GM19099 (cell line): ENCODE results near the gene GRIN2C.

ENCODE experiments used
- POLR2A ChIP-seq: IDR thresholded peaks from 3 replicates; pipeline ENCODE4 v1.6.1; 2011; ENCODE audit warnings: low read depth; ENCODE audit not compliant: insufficient read length; ENCODE audit errors: extremely low read depth

The GRIN2C gene

DNA sequence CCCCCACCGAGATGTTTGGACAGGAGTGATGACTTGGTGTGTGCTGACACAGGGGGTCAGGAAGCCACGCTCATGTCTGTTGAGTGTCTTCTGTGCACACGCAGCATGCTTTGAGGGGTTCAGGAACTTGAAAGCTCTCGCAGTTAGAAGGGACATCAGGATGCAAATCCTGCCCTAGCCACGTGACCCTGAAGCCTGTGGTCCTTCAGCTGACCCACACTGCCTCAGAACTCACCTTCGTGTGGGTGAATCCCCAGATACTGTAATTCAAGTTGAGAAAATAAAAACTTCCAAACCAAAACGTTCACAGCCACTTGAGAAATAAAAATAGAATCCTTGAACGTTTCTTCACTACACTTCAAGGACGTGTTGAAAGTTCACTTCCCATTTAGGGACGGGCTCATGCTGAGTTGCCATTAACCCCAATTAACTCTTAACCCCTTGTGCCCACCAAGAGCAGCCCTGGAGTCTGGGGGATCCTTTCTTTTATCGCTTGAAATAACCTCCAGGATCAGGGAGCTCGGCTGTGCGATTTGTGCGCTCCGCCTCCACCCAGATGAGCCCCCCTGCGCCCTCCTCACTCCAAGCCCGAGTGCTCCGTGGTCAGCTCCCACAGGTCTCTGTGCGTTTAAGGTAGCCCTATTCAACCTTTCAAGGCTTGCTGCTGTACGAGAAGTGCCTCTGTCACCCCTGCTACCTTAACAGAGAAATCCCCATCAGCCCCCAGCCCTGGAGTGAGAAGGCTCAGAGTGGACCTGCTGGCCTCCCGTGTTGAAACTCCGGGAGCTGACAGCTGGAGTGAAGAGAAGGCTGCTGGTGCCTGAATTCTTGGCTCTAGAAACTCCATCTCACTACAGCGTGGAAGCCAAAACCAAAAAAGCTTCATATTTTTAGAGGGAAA, 47.3 kb downstream of the GRIN2C start:
- TF ChIP-seq POLR2A: no peak

DNA sequence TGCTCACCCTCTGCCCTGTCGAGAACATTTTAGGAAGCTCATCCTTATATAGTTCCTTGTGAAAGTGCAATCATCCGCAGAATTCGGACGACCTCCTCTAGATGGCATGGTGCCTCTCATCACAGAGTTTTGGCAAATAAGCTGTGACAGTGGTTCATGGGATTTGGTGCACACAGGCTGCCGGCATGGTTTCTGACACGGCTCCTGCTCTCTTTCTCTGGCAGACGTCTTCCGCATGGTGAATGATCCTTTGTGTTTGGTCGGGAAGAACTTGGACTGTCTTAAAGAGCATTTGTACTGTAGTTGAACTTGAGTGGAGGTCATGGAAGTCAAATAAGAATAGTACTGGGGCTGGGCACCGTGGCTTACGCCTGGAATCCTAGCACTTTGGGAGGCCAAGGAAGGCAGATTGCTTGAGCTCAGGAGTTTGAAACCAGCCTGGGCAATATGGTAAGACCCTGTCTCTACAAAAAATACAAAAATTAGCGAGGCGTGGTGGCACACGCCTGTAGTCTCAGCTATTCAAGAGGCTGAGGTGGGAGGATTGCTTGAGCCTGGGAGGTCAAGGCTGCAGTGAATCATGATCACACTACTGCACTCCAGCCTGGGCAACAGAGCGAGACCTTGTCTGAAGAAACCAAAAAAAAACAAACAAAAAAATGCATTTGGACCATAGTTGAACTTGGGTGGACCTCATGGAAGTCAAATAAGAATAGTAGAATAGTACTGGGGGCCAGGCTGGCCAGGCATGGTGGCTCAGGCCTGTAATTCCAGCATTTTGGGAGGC, 48.8 kb downstream of the GRIN2C start:
- TF ChIP-seq POLR2A: no peak

DNA sequence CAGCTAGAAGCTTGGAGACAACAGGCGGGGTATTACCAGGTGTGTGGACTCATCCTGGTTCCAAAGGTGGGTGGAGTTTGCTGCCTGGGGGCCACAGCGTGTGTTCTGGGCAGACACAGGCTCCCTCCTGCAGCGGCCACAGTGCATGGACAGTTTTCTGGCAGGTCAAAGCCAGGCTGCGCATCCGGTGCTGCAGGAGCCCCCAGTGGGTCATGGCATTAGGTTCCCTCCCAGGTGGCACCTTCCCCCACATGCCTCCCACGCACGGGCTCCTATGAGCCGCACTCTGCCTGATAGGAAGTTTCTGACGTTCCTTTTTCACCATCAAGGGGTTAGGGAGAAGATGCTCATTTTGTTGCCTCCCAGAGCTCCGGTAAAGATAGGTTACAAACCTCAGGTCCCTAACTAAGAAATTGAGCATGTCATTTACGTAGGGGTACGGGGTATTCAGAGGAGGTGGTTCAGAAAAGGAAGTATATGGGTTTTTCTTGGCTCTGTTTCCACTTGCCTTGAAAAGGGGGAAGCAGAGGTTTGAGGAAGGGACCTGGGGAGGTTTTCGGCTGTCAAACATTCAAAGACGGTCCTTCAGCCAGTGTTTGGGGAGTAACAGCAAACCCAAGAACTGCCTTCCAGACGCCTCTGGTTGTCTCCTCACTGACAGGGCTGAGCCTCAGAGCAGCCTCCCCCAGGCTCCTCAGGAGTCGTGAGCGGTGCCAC, 50.8 kb downstream of the GRIN2C start:
- TF ChIP-seq POLR2A: no peak

DNA sequence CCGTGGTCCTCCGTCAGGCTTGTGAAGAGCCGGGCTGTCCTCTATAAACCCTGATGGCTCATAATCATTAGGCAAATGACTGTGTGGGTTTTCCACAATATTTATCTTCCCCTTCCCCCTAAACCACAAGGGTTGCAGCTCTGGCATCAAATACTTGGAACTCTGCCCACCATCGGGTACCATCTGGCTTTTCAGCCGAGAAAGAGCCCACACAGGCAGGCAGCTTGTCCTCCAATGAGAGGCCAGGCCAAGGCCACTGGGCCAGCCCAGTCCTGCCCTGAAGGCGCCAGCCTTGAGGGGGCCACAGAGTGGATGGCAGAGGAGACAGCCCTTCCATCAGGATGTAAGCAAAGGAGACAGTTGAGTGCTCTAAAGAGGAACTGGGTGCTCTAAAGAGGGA, 51.8 kb downstream of the GRIN2C start:
- no peak for TF ChIP-seq POLR2A

DNA sequence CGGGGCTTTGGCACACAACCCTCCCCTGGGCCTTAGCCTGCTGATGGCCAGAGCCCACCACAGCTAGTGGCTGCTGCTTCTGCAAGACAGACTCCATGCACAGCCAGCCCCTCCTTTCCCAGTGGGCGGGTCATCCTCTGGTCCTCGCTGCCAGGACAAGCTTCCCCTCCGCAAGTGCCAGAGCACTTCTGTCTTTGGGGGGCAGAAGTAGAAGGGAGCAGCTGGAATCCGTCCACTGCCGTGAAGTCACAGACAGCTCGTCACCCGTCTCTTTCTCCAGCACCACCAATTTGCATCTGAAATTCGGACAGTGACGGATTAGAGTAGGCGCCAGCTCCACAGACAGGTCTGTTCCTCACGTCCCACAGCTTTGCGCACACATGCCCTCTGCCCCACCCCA, 52.2 kb downstream of the GRIN2C start:
- no peak for TF ChIP-seq POLR2A

DNA sequence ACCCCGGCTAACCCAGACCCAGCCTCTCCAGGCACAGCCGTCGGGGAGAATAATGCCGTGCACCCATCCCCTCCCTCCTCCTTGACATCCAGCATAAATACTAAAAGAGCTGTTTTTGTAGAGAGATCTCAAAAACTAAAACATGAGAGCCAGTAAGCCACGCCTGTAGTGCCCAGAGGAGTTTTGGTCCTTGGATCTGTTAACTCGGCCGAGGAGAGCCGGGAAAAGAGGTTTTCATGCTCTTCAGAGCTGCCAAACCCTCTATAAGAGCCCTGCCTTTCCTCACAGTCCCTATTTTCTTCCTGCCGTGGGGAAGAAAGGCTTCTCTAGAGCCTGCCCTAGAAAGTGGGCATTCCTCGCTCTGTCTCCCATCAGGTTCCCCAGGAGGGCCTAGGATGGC, 53.4 kb downstream of the GRIN2C start:
- TF ChIP-seq POLR2A: no peak

DNA sequence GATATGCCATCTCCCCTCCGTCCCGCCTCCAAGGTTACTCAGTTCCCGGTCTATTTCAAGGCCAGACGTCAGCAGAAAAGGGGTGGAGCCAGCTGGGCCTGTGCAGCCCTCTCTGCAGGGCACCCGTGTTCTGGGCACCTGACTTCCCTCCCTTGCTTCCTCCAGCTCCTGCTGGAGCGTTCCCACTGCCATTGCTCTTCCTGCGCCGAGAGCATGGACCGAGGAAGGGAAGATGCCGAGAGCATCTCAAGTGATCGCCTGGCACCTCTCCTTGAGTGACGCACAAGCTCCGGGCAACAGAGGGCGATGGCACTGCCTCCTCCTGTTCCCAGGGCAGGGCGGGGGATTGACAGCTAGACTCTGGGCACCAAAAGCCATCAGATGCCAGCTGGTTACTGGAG, 54.1 kb downstream of the GRIN2C start:
- TF ChIP-seq POLR2A: no peak

DNA sequence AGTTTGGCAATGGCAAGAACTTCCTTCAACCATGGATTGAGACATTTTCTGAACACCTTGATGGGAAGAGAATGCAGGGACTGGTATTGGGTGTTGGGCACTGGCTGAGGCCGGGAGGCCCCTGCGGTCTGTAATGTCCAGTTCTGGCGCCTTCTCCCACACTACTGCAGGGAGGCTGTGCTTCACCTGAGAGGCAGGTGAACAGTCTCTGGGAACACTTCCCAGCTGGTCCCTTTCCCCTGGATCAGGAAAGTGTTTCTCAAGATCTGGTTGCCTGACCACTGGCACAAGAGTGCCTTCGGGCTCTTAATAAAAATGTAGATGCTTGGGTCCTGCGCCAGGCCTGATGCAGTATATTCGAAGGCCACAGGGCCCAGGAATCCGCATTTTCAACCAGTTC, 55.0 kb downstream of the GRIN2C start:
- no peak for TF ChIP-seq POLR2A

DNA sequence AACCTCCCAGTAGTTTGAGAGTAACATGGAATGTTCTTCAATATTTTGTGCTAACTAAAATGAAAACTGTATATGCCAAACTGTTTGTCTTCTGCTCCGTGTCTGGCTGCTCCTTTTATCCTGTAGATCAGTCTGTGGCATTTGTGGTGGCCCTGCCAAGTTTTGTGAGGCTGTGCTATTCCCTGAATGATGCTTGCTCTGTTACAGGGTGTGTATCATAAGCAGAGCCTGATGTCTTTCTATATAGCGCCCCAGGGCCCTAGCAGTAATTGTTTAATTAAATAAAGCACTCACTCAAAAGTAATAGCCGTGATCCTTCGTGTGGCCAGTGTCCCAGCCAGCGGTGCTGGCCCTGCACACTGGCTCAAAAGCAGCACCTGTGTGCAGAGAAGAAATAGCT, 55.7 kb downstream of the GRIN2C start:
- no peak for TF ChIP-seq POLR2A

DNA sequence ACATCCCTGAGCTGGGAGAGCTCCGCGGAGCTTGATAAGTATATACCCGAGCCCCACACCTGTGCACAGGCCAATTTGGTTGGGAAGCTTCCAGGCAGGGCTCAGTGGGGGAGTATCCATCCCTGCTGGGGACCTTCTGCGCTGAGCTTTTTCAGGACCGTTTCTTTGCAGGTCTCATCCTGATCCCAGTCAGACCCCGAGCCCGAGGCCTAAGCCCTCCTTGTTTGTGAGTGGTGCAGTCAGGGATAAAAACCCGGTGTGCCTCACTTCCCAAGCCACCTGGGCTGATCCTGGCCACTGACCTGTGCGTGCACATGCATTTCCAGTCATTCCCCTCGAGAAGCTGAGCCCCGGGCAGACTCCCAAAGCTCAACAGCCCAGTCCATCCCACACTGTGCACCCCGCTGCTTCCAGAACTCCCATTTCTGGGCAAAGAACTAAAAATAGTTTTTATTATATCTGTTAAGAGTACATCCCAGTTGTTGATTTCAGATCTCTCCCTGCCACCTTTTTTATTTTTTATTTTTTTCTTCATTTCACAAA, 56.2 kb downstream of the GRIN2C start:
- no peak for TF ChIP-seq POLR2A

DNA sequence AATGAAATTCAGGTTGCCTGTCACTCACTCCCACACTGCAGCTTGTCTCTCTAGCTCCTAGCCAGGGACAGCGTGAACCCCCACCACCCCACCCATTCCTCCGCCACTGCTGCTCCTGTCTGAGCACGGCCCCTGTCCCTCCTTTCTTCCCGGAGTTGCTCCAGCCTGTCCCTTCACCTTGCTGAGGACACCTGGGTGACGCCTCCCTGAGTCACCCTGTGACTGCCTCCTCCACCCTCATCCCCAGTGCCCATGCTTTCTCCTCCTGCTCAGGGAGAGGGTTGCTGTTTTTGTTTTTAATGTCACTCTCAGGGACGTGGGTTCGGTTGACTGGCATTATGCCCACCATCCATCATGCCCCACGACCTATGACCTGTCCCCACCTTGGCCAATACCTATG, 57.8 kb downstream of the GRIN2C start:
- TF ChIP-seq POLR2A: no peak

DNA sequence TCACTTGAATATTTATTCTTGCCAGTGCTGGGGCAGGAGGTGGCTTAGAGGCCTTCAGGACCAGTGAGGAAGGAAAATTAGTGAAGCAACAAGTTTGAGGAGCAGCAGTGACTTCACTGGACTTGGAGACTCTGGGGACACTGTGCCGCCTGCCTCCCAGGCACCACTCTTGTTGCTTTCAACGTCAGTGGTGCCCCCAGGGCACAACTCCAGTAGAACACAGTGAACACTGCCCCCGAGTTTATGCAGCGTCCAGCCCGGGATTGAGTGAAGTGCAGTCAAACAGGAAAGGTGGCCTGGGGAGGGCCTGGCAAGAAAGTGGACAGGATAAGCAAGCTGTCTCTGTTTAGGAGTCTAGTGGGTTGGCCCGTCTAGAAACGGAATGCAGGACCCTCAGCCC, 59.2 kb downstream of the GRIN2C start:
- no peak for TF ChIP-seq POLR2A

DNA sequence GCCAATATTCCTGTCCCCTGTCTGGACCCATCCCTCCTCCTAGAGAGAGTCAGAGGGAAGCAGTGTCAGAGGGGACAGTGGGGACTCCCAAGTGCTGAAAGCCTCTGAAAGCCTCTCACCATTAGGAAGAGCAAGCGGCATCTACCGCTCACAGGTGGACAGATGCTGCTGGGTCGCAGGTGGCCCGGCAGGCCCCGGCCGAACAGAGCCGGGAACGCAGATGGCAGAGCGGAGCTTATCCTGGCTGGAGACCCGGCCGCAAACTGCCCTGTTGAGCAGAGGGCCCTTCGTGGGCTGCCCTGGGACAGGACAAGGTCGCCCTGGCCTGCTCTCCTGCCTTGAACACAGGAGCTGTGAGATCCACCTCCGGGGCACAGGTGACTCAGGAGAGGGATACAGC, 60.6 kb downstream of the GRIN2C start:
- no peak for TF ChIP-seq POLR2A

DNA sequence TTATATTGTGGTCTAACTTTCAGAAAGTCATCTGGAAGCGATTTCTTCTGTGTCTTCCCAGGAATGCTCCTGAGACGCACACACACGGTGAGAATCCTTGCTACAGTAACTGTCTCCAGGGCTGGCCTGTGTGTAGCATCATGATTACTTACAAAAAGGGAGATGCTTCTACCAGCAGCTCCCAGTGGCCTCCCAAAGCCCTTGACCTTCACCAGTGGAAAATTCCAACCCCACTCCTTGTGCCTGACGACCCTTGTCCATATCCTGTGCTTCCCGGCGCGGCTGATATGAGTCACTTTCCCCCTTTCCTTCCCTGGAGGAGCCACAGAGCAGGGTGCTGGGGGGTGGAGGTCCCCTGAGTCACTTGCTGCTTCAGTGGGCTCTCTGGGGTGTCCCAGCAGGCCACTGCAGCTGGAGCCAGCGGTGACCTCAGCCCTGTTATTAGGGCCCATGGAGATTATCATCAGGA, 61.4 kb downstream of the GRIN2C start:
- TF ChIP-seq POLR2A: no peak

DNA sequence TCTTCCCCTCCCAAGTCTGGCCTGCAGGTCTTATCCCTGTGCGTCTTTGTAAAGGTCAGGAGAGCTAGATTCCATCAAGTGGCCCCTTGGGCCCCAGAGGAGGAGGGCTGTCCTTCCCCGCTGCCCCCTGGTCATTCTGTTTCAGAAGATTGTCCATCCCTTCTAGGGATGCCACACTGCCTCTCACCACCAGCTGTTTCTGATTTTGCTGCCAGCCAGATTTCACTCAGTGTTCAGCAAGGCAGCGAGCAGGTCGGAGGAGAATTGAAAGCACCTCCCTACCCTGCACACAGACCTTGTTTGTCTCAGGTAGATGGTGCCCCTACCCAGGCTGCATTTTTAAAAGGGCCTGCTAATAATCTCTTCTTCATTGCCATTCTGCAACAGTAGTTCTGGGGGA, 61.9 kb downstream of the GRIN2C start:
- no peak for TF ChIP-seq POLR2A
